Endothelial cell of umbilical vein (primary cell): Measurements from ENCODE around the gene SIPA1L2. TPM values are rescaled to one million over a fixed set of nuclear protein-coding genes. Genes with fewer than 3 reads are reported as not detected.
A peak's percentile ranks its signal among the peaks of the same experiment; 100 is the strongest.

ENCODE experiments used
- BruUV-seq: library from RNA; stranded (reverse); fragments of 400-500 nt; replicated peaks from 2 replicates; lab custom pipeline; 2021; lab: Mats Ljungman, UMichigan
- CTCF ChIA-PET: fragments of 300-600, 350-600 bp; sonication (Branson Sonifier 250); formaldehyde crosslinking; loops from one replicate; lab custom pipeline; 2021; ENCODE audit warnings: antibody characterized with exemption, inconsistent platforms; lab: Charles Lee
- POLR2A ChIA-PET: fragments of 300-600, 350-600 bp; sonication (Branson Sonifier 250); formaldehyde crosslinking; loops from one replicate; lab custom pipeline; 2021; ENCODE audit warnings: antibody characterized with exemption, inconsistent platforms; lab: Charles Lee
- DNase-seq: peaks from one replicate; pipeline ENCODE4 v3.0.0-alpha.2; 2011; ENCODE audit warnings: low read depth, low spot score
- FAIRE-seq: peaks from 2 replicates; lab custom pipeline; 2011; peaks lifted over from hg19 to GRCh38; lab: Jason Lieb, UNC
- H2AFZ ChIP-seq: 2 replicates; pipeline ENCODE4 v1.6.0; 2012; ENCODE audit warnings: low read depth, low read length, control low read depth, inconsistent platforms
- H3K27ac ChIP-seq: 2 replicates; pipeline ENCODE4 v1.5.1; 2011; ENCODE audit warnings: low read depth, mild to moderate bottlenecking, control low read depth, low read length, moderate library complexity; ENCODE audit not compliant: insufficient read depth
- H3K27me3 ChIP-seq, 2 experiments: 2 replicates each; pipeline versions ENCODE4 v1.6.0 to v1.6.1; 2011; ENCODE audit warnings: low read length in 2 of 2, mixed read lengths in 1 of 2; ENCODE audit not compliant: control insufficient read depth in 2 of 2, insufficient read depth in 2 of 2
- H3K36me3 ChIP-seq, 2 experiments: 2 replicates in 1 of 2; 3 replicates in 1 of 2; pipeline ENCODE4 v1.5.1; 2011; ENCODE audit warnings: low read length in 2 of 2, mild to moderate bottlenecking in 1 of 2, moderate library complexity in 1 of 2; ENCODE audit not compliant: control insufficient read depth in 2 of 2, insufficient read depth in 2 of 2; ENCODE audit errors: extremely low read depth in 1 of 2
- H3K4me1 ChIP-seq: 3 replicates; pipeline ENCODE4 v1.5.1; 2011; ENCODE audit warnings: mild to moderate bottlenecking, low read length; ENCODE audit not compliant: control insufficient read depth, insufficient read depth; ENCODE audit errors: extremely low read depth
- H3K4me2 ChIP-seq: 2 replicates; pipeline ENCODE4 v1.6.1; 2011; ENCODE audit warnings: low read length, control low read depth, mixed read lengths; ENCODE audit not compliant: insufficient read depth
- H3K4me3 ChIP-seq, 3 experiments: fragments of 200-600 bp in 1 of 3; sonication (generic), shearing (Covaris generic) in 1 of 3; replicated peaks in 1 of 3; 2 replicates each; pipeline ENCODE4 v1.5.1; 2011 to 2016; ENCODE audit warnings: control low read depth in 3 of 3, low read length in 3 of 3, mild to moderate bottlenecking in 2 of 3, inconsistent platforms in 1 of 3, low read depth in 1 of 3, moderate library complexity in 1 of 3; ENCODE audit not compliant: insufficient read depth in 1 of 3
- H3K79me2 ChIP-seq: 2 replicates; pipeline ENCODE4 v1.6.0; 2012; ENCODE audit warnings: low read length, inconsistent platforms; ENCODE audit not compliant: control insufficient read depth, insufficient read depth
- H3K9ac ChIP-seq: replicated peaks from 2 replicates; pipeline ENCODE3; 2011; ENCODE audit warnings: low read length, control low read depth; ENCODE audit not compliant: insufficient read depth; ENCODE audit errors: extremely low read depth
- H3K9me1 ChIP-seq: replicated peaks from 3 replicates; pipeline ENCODE4 v1.6.0; 2011; ENCODE audit warnings: mild to moderate bottlenecking, low read length; ENCODE audit not compliant: control insufficient read depth, insufficient read depth; ENCODE audit errors: extremely low read depth
- H3K9me3 ChIP-seq: replicated peaks from 2 replicates; pipeline ENCODE4 v1.5.1; 2012; ENCODE audit warnings: low read length, inconsistent platforms; ENCODE audit not compliant: control insufficient read depth, insufficient read depth
- H4K20me1 ChIP-seq: replicated peaks from 2 replicates; pipeline ENCODE3; 2011; ENCODE audit warnings: mild to moderate bottlenecking, low read length; ENCODE audit not compliant: control insufficient read depth, insufficient read depth; ENCODE audit errors: extremely low read depth
- EZH2 ChIP-seq: IDR thresholded peaks from 2 replicates; pipeline ENCODE4 v1.6.1; 2012; ENCODE audit warnings: borderline replicate concordance, low read depth, mild to moderate bottlenecking, moderate library complexity, low read length, inconsistent platforms; ENCODE audit not compliant: severe bottlenecking
- FOS ChIP-seq: IDR thresholded peaks from 2 replicates; pipeline ENCODE4 v1.6.1; 2011; ENCODE audit warnings: mild to moderate bottlenecking, low read length, moderate library complexity, borderline replicate concordance; ENCODE audit not compliant: insufficient read depth
- GATA2 ChIP-seq: IDR thresholded peaks from 2 replicates; pipeline ENCODE4 v1.7.0; 2011; ENCODE audit warnings: low read depth, mild to moderate bottlenecking, moderate library complexity, mixed read lengths, low read length; ENCODE audit not compliant: insufficient read length, insufficient read depth
- JUN ChIP-seq: IDR thresholded peaks from 2 replicates; pipeline ENCODE4 v1.6.1; 2011; ENCODE audit warnings: borderline replicate concordance, low read depth; ENCODE audit not compliant: insufficient read length, insufficient read depth
- MYC ChIP-seq: IDR thresholded peaks from one replicate; pipeline ENCODE4 v1.6.1; 2011; ENCODE audit warnings: mild to moderate bottlenecking, low read depth, low read length
- POLR2A ChIP-seq: IDR thresholded peaks from 2 replicates; pipeline ENCODE4 v1.6.1; 2012; ENCODE audit warnings: low read depth, mild to moderate bottlenecking, control low read depth, low read length
- POLR2AphosphoS5 ChIP-seq: IDR thresholded peaks from 2 replicates; pipeline ENCODE4 v1.6.1; 2012; ENCODE audit warnings: low read depth, mild to moderate bottlenecking, control low read depth, low read length, moderate library complexity; ENCODE audit not compliant: insufficient read depth
- dilution Hi-C: fragments of 300-500 bp; cut with MboI; formaldehyde crosslinking; loops from one replicate; pipeline ENCODE4 v1.15.0; 2019; ENCODE audit warnings: low sequenced_read_pairs; ENCODE audit not compliant: extremely low pct_ligation_motif_present
- intact Hi-C: fragments of 100-400 bp; cut with micrococcal nuclease; formaldehyde crosslinking; loops from one replicate; pipeline ENCODE4 v1.10.0; 2022
- polyA plus RNA-seq, 4 experiments: library from polyadenylated mRNA; depleted of rRNA in 3 of 4; stranded (reverse) in 3 of 4; unstranded in 1 of 4; fragments of >200 nt; gene quantifications; 2 replicates each; pipeline versions ENCODE4 v1.2.1 to v1.2.3, GENCODE V29; 2011 to 2012; ENCODE audit warnings: missing spikeins in 1 of 4
- total RNA-seq: library from RNA; stranded (reverse); gene quantifications from 2 replicates; pipeline ENCODE4 v1.2.3, GENCODE V29; 2021
- TF ChIP-seq, protein P1 (sequence below): IDR thresholded peaks from 2 replicates; pipeline ENCODE4 v1.6.1; 2011; ENCODE audit not compliant: insufficient read depth, insufficient read length
- TF ChIP-seq, protein P2 (sequence below), 2 donors: IDR thresholded peaks; 1 replicate in 1 of 2; 2 replicates in 1 of 2; pipeline ENCODE4 v1.5.1; 2011; ENCODE audit warnings: low read length in 2 of 2, mild to moderate bottlenecking in 2 of 2, moderate library complexity in 2 of 2, control low read depth in 1 of 2, inconsistent platforms in 1 of 2, low read depth in 1 of 2; ENCODE audit not compliant: insufficient read depth in 1 of 2; ENCODE audit errors: extremely low read depth in 1 of 2

SIPA1L2 gene
- total and polyA plus RNA-seq, 2 donors (not counting 3 experiments of a cell fraction or from before 2014, with no cell fraction given) = 3.6 to 12.8 TPM

DNA sequence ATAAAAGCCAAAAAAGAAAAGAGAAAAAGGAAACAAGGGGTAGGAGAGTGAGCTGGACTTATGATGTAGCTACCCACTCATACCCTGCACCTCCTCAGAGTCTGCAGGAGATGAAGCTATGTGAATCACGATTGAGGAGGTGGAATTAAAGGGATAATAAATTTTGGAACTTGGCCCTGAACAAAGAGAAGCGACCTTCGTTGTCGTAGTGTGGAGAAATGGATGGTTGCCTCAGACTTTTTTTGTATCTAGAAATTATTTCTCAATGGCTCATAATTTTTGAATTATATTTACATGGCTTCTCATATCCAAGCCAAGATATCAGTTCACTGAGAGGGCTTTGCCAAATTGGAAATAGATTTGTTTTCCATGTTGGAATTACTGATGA lies 37.8 kb upstream of the SIPA1L2 start:
- H3K27ac ChIP-seq = no peak overlapping the region
- H3K9me3 ChIP-seq = no peaks in the 10 kb centered on the region
- dilution Hi-C loops (no loop called here), intact Hi-C loops (loop anchor here (1.0 kb wide), 1 partner anchor 17 kb away; no protein-coding TSS in a partner anchor)
- no peaks in the 10 kb centered on the region for H3K79me2 ChIP-seq
- no peak overlapping the region for H3K4me3 ChIP-seq
- BruUV-seq = no TSS peak
- CTCF ChIA-PET = interaction anchor here (1.0 to 2.0 kb wide), 9 partner anchors 8 to 212 kb away, joined by 3 to 10 read pairs (median 4); no protein-coding TSS in a partner anchor
- H4K20me1 ChIP-seq = no peaks in the 10 kb centered on the region
- H3K4me1 ChIP-seq = peaks cover 9% of the 10 kb centered on the region
- peak overlapping the region; percentile 74 for H3K4me2 ChIP-seq
- no peaks in the 10 kb centered on the region for H3K27me3 ChIP-seq
- peak overlapping the region; percentile 40 for H2AFZ ChIP-seq
- TF ChIP-seq EZH2 = no peak
- TF ChIP-seq, protein P1, sequence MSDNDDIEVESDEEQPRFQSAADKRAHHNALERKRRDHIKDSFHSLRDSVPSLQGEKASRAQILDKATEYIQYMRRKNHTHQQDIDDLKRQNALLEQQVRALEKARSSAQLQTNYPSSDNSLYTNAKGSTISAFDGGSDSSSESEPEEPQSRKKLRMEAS = no peak
- no peak for TF ChIP-seq POLR2A
- TF ChIP-seq, protein P2, sequence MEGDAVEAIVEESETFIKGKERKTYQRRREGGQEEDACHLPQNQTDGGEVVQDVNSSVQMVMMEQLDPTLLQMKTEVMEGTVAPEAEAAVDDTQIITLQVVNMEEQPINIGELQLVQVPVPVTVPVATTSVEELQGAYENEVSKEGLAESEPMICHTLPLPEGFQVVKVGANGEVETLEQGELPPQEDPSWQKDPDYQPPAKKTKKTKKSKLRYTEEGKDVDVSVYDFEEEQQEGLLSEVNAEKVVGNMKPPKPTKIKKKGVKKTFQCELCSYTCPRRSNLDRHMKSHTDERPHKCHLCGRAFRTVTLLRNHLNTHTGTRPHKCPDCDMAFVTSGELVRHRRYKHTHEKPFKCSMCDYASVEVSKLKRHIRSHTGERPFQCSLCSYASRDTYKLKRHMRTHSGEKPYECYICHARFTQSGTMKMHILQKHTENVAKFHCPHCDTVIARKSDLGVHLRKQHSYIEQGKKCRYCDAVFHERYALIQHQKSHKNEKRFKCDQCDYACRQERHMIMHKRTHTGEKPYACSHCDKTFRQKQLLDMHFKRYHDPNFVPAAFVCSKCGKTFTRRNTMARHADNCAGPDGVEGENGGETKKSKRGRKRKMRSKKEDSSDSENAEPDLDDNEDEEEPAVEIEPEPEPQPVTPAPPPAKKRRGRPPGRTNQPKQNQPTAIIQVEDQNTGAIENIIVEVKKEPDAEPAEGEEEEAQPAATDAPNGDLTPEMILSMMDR (IDR thresholded peaks at IDR 0.05; ENCODE audit: extremely low read depth in 1 of 2, insufficient read depth in 1 of 2, low read depth in 1 of 2, low read length in 2 of 2) = no peak
- no peak for TF ChIP-seq GATA2
- no peak for TF ChIP-seq JUN
- TF ChIP-seq MYC = no peak
- TF ChIP-seq POLR2AphosphoS5 = no peak
- TF ChIP-seq FOS = no peak
- FAIRE-seq (no peak), DNase-seq (no peak)
- no peaks in the 10 kb centered on the region for H3K9me1 ChIP-seq
- POLR2A ChIA-PET = no interaction called here
- no peaks in the 10 kb centered on the region for H3K36me3 ChIP-seq
- H3K9ac ChIP-seq = no peak overlapping the region
